A673 (cell line): ENCODE data around the gene CCN5.

Source experiments
- CTCF ChIP-seq: fragments of 300-800, 200-600 bp; sonication (generic); conservative IDR thresholded peaks from 2 replicates; pipeline ENCODE4 v1.5.1; 2017; ENCODE audit warnings: low read depth, mild to moderate bottlenecking, antibody characterized with exemption, low read length, moderate library complexity, mixed read lengths
- EZH2 ChIP-seq: fragments of 200-600 bp; sonication (generic); IDR thresholded peaks from 2 replicates; pipeline ENCODE4 v1.6.1; 2017; ENCODE audit warnings: borderline replicate concordance, low read depth, mild to moderate bottlenecking, mixed read lengths, antibody characterized with exemption, low read length; ENCODE audit not compliant: poor library complexity, severe bottlenecking

DNA sequence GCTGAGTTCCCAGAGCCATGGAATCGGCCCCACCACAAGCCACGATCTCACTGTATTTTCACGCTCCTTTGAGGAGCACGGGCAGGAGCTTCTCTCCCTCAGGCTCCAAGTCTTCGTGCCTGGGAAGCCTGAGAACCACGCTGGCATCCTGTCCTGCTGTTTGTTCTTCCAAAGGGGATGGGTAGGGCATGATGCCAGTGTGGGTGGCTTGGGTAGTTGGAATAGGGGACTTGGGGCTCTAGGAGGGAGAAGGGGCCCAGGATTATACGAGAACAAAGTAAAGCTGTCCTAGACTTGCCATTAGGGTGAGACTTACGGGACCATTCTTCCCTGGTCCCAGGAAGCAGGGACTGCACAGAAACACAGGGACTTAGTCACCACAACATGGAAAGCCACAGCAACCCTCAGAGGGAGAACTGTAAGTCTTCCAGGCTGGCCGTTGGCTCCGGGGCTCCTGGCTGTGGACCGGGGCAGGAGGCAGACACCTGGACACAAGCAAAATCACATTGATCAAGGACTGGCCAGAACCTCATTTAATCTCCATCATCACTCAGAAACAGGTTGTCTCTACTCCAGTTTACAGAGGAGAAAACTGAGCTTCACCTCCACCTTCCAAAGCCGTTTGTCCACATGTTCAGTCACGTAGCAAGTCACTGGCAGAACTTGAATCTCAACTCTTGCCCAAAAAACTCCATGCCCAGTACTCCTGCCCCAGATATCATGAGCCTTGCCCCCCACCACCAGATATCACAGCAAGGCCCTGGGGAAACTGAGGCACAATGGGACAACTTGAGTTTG, 1.3 kb downstream of the CCN5 start:
- TF ChIP-seq CTCF (no peak), EZH2 (no peak)
